Thoracic aorta (tissue), 2 donors: ENCODE results near the gene HIC2. TPM values are rescaled to one million over a fixed set of nuclear protein-coding genes. Genes with fewer than 3 reads are reported as not detected.
"Not testable (repeated sequence)": the region's sequence is repeated elsewhere in the genome, so short reads cannot be mapped to it uniquely, and the experiment has no call there.

Experiments used
- ATAC-seq: fragments of 150-250 bp; one replicate; pipeline ENCODE4 v1.8.0; 2017; ENCODE audit warnings: low read depth; ENCODE audit not compliant: insufficient number of reproducible peaks, low FRiP score
- DNase-seq: peaks from one replicate; pipeline ENCODE4 v3.0.0-alpha.2; 2020; ENCODE audit warnings: low spot score
- H3K27ac ChIP-seq, 2 donors: fragments of 200-600 bp; sonication (generic); 1 replicate in 1 of 2; 2 replicates in 1 of 2; pipeline ENCODE4 v1.5.1; 2016; ENCODE audit warnings: mild to moderate bottlenecking in 2 of 2, moderate library complexity in 2 of 2
- H3K27me3 ChIP-seq: fragments of 200-600 bp; sonication (generic); replicated peaks from 2 replicates; pipeline ENCODE4 v1.6.0; 2016; ENCODE audit warnings: mild to moderate bottlenecking; ENCODE audit not compliant: insufficient read depth
- H3K36me3 ChIP-seq: fragments of 200-600 bp; sonication (generic); one replicate; pipeline ENCODE4 v1.5.1; 2016
- H3K4me1 ChIP-seq, 2 donors: fragments of 200-600 bp; sonication (generic); 1 replicate in 1 of 2; 2 replicates in 1 of 2; pipeline versions ENCODE4 v1.5.1 to v1.6.0; 2016; ENCODE audit warnings: low read depth in 2 of 2, mild to moderate bottlenecking in 1 of 2; ENCODE audit not compliant: control insufficient read depth in 1 of 2
- H3K4me3 ChIP-seq: fragments of 200-600 bp; sonication (generic); 2 replicates; pipeline ENCODE4 v1.5.1; 2016; ENCODE audit warnings: mild to moderate bottlenecking
- H3K9me3 ChIP-seq: fragments of 200-600 bp; sonication (generic); 2 replicates; pipeline ENCODE4 v1.5.1; 2016
- total RNA-seq, 2 donors: library from RNA; depleted of rRNA; stranded (reverse); fragments of >200 nt; gene quantifications; one replicate each; pipeline versions ENCODE4 v1.1.0 to v1.2.3, GENCODE V29; 2016

Gene HIC2
- total RNA-seq, 2 donors from 2014 or later = 2.8 to 8.2 TPM

DNA sequence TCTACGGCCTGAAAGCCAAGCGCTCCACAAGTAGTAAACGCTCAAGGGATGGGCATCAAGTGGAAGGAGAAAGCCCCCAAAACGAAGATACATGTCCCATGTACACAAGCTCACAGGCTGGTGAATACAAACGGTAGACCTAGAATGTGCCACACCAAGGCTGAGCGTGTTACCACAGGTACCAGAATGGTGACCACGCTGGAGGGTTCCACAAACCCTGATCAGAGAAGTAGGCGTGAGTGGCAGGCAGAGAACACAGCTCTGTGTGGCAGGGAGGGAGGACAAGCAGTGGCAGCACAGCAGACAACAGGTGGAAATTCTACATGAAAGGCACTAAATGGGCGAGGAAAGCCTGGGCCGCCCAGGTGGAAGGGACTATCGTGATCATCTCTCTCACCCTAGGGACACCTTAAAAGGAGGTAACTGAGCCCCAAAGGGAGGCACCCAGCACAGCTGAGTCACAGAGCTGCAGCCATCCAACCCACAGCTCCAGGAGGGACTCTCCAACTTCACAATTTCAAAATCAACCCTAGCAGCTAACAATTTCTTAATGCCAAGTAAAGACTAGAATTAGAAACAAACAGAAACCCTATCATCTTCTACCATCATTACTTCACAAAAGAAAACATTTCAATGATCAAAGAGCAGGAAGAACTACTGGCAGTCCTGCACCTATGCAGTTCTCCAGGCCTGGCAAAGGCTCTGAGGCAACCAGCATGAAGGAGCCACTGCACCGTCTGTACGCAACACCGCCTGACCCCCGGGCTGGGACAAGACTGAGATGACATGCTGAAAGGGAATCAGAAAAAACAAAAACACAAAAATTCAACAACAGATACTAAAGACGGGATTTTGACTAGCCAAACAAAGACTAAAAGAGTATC is 82.7 kb downstream of the HIC2 start:
- not testable (repeated sequence) for H3K27me3 ChIP-seq, H3K9me3 ChIP-seq, ATAC-seq, H3K4me3 ChIP-seq, DNase-seq, H3K27ac ChIP-seq, H3K4me1 ChIP-seq, H3K36me3 ChIP-seq

Other genes starting within 250 kb of the HIC2 start
- gene RIMBP3B, start 33.6 kb upstream of the HIC2 start, total RNA-seq = not detected
- under 1 TPM; 0.27 to 0.63 TPM for gene TMEM191C, start 50.0 kb downstream of the HIC2 start, total RNA-seq
- under 1 TPM; 0.14 to 0.28 TPM for gene RIMBP3C, start 134.1 kb downstream of the HIC2 start, total RNA-seq
- 10 to 100 TPM; 33.8 to 38.3 TPM for gene UBE2L3, start 150.3 kb downstream of the HIC2 start, total RNA-seq
- 10 to 100 TPM; 18.3 to 32.3 TPM for gene YDJC, start 212.7 kb downstream of the HIC2 start, total RNA-seq
- gene CCDC116, start 215.4 kb downstream of the HIC2 start, total RNA-seq = under 1 TPM in 1 of 2 donors, not detected in 1; 0.71 TPM
- 10 to 100 TPM; 40.9 to 54.0 TPM for gene SDF2L1, start 224.9 kb downstream of the HIC2 start, total RNA-seq
- 10 to 100 TPM; 32.0 to 33.7 TPM for gene PPIL2, start 248.6 kb downstream of the HIC2 start, total RNA-seq